Raji (cell line): ENCODE data around the gene ATP1B2.

Experiments used
- POLR2A ChIP-seq: IDR thresholded peaks from 2 replicates; pipeline ENCODE4 v1.6.1; 2011; ENCODE audit warnings: low read depth, low read length, control low read depth; ENCODE audit not compliant: insufficient read depth

ATP1B2 gene

DNA sequence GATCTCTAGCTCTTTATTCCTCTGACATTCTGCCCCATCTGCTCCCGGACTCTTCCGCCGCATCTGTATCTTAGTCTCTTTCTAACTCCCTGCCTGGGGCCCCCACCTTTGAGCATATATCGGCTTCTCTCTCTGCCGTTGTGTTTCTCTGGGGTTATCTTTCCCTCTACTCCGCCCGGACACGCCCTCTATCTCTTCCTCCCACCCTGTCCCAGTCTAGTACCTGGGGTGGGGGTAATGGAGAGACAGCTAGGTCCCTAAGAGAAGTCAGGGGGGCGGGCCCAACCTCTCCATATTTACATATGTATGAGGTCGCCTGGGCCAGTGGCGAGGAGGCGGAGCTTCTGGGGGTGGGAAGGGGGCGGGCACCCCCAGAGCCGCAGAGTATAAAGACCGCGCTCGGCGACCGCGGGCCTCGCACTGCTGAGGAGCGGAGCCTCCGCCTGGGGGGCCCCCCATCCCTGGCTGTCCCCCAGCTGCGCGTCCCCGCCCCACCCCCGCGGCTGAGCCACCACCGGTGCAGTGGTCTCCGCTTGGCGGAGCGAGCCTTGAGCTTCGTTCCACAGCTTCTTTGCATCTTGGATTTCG lies at the start of gene ATP1B2:
Gene ATP1B2, plus strand, starts transcription at position 418 of the 588 bp plus-strand sequence. CDS start 593 bp downstream, outside the sequence.
- TF ChIP-seq POLR2A: no peak

- TF ChIP-seq POLR2A: no peak
These were observed 44.4 kb upstream of the ATP1B2 start for GRCh38 chr17:7606280-7606679.

DNA sequence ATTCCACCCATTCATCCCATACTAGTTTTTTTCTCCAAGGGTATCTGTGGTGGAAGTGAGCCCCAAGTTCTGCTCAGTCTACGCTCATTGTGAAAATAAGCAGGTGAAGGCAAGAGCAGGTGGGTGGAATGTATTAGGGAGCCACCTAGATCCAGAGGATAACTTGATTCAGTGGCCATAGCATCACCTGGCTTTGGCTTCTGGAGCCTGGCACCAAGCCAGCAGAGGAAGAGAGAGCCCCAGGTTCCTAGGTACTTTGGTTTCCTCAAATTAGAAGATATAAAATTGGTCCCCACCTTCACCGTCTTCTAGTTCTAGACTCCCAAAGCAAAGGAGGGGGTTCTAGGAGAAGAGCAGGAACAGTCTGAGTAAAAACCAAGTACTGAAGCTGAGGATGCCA lies 40.1 kb upstream of the ATP1B2 start:
- no peak for TF ChIP-seq POLR2A

DNA sequence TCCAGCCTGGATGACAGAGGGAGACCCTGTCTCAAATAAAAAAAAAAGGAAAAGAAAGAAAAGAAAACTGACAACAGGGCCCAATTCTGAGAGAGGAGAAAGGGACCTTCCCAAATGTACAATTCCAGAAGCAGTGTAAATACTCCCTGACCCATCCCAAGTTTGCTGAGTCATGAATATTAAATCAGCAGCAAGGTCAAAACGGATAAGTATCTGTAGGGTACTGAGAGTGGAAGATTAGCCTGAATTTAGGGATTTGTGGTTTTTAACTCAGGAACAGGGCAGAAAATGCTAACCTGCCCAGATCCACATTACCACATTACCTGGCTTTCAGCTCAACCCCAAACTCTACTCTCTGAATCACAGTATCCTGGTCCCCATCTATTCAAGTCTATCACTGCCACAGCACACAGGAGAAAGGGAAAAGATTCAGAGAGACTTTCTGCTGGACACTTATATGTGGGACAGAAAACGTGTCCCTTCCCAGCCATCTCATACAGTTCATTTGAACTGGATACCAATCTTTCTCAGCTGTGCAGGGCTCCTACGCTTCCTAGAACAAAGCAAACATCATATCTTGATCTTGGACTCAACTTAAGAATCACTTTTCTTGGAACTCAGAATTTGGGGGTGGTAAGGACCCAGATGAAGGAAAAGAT lies 39.0 kb upstream of the ATP1B2 start:
- no peak for TF ChIP-seq POLR2A

DNA sequence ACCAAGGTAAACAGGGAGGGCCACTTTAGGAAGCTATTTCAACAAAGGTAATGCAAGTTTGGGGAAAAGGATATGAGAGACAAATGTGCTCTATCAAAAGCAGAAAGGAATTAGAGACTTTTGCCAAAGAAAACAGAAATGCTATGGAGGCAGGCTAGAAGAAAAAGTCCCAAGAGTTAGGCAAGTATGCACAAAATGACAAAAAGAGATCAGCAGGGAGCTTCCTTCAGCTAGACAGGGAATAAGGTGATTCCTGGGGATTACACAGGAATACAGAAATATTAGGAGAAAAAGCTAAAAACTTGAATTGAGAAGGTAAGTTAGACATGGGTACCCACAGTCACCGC lies 38.5 kb upstream of the ATP1B2 start:
- no peak for TF ChIP-seq POLR2A

- TF ChIP-seq POLR2A: no peak; the same call in 1 of the 2 replicates
These were observed 36.8 kb upstream of the ATP1B2 start for GRCh38 chr17:7613769-7614424.

DNA sequence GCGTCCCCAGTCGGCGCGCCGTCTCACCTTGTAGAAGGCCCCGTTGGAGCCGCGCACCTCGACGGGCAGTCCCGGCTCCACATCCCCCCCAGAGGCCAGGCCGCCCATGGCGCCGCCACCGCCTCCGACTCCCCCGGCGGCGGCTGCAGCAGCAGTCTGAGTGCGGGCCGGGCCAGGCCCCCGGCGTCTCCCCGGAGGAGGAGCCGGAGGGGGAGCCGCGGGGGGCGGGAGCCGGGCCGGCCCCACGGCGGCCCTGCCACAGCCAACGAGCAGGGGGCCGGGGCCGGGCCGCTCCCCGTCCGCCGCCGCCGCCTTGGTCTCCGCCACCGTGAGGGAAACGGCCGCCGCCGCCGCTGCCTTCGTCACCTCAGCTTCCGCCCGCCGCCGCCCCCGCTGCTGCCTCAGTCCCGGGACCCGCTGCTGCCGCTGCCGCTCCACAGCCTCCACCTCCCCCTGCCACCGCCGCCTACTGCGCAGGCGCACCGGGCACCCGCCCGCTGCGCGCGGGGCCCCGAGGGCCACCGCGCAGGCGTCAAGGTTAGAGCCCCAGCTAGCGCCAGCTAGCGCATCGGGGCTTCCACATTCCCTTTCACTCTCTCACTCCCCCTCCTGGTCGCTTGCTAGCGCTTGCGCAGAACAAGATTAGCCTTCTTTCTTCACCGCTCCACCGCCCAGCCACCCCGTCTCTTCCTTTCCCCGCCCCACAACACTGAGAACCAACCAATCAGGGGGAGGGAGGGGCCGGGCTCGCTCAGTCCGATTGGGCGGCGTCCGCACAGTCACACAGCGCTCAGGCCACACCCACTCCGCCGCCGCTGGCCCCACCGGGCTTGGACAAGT lies 36.1 kb upstream of the ATP1B2 start, which contains the start of gene FXR2:
Gene FXR2, minus strand, starts transcription at position 473 of the 840 bp plus-strand sequence. Its CDS starts 365 bp downstream, at position 108.
- TF ChIP-seq POLR2A: peak; percentile 41

DNA sequence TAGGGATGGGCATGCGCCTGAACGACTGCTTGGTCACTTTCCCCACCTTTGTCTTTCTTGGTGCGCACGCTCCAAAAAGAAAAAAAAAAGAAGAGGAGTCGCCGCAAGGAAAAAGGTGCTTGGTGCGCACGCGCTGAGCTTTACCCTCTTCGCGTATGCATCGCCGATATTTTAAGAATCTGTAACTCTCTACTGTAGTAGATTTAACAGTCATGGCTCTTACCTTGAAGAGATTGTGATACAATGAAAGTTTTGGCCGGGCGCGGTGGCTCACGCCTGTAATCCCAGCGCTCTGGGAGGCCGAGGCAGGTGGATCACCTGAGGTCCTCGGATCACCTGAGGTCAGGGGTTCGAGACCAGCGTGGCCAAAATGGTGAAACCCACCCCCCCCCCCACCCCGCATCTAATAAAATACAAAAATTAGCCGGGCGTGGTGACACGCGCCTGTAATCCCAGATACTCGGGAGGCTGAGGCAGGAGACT lies 35.4 kb upstream of the ATP1B2 start:
- peak; percentile 25; the same call in 1 of the 2 replicates for TF ChIP-seq POLR2A

- no peak for TF ChIP-seq POLR2A
These were observed 32.1 kb upstream of the ATP1B2 start for GRCh38 chr17:7618608-7619007.

- TF ChIP-seq POLR2A: no peak
These were observed 29.9 kb upstream of the ATP1B2 start for GRCh38 chr17:7620835-7621234.

DNA sequence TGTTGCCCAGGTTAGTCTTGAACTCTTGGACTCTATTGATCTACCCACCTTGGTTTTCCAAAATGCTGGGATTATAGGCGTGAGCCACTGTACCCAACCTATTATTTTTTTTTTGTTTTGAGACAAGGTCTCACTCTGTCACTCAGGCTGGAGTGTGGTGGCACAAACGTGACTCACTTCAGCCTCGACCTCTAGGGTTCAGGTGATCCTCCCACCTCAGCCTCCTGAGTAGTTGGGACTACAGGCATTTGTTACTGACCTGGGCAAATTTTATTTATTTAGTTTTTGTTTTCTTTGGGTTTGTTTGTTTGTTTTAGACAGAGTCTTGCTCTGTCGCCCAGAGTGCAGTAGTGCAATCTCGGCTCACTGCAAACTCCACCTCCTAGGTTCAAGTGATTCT lies 27.1 kb upstream of the ATP1B2 start:
- no peak for TF ChIP-seq POLR2A

- no peak for TF ChIP-seq POLR2A
These were observed 24.4 kb upstream of the ATP1B2 start for GRCh38 chr17:7626307-7626706.

GRCh38 chr17:7626956-7627249 lies 23.8 kb upstream of the ATP1B2 start:
- TF ChIP-seq POLR2A: no peak

DNA sequence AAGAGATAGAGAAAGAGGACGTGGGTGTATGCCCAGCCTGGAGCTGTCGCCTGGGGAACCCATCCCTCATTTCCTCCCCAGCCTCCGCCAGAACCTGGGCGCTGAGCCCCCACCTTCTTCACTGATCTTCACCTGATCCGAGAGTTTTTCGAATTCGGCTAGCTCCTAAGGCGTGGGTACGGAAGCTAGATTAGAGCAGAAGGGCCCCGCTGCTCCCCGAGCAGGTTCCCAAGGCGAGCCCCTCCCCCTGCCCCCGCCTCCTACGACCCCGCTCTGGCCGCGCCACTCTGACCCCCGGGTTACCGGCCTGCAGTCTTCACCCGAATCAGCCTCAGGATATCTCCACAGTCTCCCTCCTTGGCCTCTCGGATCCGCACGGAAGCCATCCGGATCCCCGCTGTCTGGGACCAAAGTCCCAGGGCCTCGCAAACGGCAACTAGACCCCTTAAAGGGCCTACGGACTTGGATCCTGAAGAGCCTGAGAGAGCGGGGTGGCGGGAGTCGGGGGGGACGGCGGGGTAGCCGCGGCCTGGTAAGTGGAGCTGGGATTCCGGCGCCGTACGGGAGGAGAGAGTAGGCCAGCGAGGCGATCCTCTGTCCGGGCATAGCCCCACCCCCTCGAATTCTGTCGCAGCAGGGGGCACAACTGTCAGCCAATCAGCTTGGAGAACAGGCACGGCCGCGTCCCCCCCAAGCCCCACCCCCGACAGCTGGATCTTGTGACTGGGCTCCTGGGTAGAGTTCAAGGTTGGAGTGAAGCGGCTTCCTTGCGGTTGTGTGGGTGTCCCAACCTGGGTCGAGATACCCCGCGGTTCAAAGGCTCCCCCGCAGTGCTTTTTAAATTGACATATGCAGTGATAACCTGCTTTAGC lies 23.2 kb upstream of the ATP1B2 start, which contains the start of gene SAT2:
Gene SAT2, minus strand, starts transcription at position 572 of the 872 bp plus-strand sequence. Its CDS starts 186 bp downstream, at position 386.
- peak; percentile 67 for TF ChIP-seq POLR2A
